Measurements from ENCODE around the gene CFAP65. TPM values are rescaled to one million over a fixed set of nuclear protein-coding genes. Genes with fewer than 3 reads are reported as not detected.

CFAP65 gene
- total RNA-seq, 8 experiments from 2014 or later: 0.46 to 6.3 (median 0.66) TPM

DNA sequence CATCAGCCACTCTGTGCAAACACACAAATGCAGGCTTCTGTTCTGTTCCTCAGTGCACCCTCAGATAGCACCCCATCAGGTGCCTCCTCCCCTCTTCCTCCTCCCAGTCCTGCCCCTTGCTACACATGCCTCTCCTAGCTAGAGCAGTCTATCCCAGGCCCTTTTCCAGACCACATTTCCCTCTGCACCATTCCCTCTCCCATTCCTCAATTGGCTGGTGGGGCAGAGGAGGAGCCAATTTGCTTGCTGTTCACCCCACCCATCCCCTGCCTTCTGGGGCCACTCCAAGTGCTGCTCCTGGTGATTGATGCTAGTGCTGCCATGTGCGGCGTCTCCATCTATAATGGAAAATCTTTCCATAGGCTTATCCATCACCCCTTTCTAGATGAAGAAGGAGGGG is 5.4 kb downstream of the CFAP65 start:
- no peak overlapping the region for H3K4me3 ChIP-seq
- in situ Hi-C loops (cut with MboI; ENCODE audit: low pct_unique_long_range_greater_than_20kb in 2 of 9, low sequenced_read_pairs in 9 of 9, unreplicated experiment in 9 of 9): no loop called here
- no peak overlapping the region for H3K27ac ChIP-seq
- peak in 1 of 8 experiments; percentile 20 for ATAC-seq (replicated peaks in 6 of 8)
- no peaks in the 10 kb centered on the region for H3K4me1 ChIP-seq (replicated peaks in 1 of 2)
- 29 to 74% (median 69%) methylated on average over 1 to 2 of the region's 2 CpGs; no CpG with 5 or more reads in 5 of the 10 experiments for WGBS, 10 experiments

GRCh38 chr2:219034823-219035222 is 6.5 kb downstream of the CFAP65 start:
- no peak for ATAC-seq (replicated peaks in 6 of 8)
- in situ Hi-C loops (cut with MboI; ENCODE audit: low pct_unique_long_range_greater_than_20kb in 2 of 9, low sequenced_read_pairs in 9 of 9, unreplicated experiment in 9 of 9): no loop called here
- no peak overlapping the region for H3K4me3 ChIP-seq
- WGBS, 10 experiments: 17 to 55% (median 34%) methylated on average over 2 to 6 of the region's 6 CpGs; no CpG with 5 or more reads in 1 of the 10 experiments
- H3K27ac ChIP-seq: no peak overlapping the region
- no peaks in the 10 kb centered on the region for H3K4me1 ChIP-seq (replicated peaks in 1 of 2)

DNA sequence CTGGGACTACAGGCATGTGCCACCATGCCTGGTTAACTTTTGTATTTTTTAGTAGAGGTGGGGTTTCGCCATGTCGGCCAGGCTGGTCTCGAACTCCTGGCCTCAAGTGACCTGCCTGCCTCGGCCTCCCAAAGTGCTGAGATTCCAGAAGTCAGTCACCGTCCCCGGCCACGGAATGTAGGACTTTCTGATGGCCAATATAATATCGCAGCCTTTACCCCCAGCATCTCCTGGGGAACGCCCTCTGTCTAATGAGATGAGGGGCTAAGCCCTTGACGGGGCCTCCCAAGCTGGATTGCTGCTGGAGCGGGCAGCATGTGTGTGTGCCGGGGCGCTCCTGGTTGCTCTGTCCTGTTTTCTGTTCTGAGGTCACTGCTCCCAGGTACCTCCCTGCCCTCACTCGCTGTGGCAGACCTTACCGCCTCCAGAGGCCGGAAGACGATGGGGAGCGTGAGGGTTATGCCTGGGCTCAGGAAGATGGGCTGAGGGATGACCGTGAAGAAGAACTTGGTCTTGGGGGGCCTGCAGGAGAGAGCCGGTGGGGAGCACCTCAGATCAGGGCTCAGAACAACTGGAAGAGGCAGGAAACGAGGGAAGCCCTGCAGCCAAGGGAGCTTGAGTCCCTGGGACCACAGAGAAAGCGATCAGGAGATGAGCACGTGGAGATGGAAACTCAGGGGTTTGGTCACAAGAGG is 9.1 kb downstream of the CFAP65 start:
- WGBS, 10 experiments: 14 to 93% (median 57%) methylated on average over 2 to 10 of the region's 23 CpGs; no CpG with 5 or more reads in 4 of the 10 experiments
- H3K4me3 ChIP-seq: no peak overlapping the region
- ATAC-seq (replicated peaks in 6 of 8): no peak
- H3K4me1 ChIP-seq (replicated peaks in 1 of 2): no peaks in the 10 kb centered on the region
- no peak overlapping the region for H3K27ac ChIP-seq
- in situ Hi-C loops (cut with MboI; ENCODE audit: low pct_unique_long_range_greater_than_20kb in 2 of 9, low sequenced_read_pairs in 9 of 9, unreplicated experiment in 9 of 9): no loop called here

DNA sequence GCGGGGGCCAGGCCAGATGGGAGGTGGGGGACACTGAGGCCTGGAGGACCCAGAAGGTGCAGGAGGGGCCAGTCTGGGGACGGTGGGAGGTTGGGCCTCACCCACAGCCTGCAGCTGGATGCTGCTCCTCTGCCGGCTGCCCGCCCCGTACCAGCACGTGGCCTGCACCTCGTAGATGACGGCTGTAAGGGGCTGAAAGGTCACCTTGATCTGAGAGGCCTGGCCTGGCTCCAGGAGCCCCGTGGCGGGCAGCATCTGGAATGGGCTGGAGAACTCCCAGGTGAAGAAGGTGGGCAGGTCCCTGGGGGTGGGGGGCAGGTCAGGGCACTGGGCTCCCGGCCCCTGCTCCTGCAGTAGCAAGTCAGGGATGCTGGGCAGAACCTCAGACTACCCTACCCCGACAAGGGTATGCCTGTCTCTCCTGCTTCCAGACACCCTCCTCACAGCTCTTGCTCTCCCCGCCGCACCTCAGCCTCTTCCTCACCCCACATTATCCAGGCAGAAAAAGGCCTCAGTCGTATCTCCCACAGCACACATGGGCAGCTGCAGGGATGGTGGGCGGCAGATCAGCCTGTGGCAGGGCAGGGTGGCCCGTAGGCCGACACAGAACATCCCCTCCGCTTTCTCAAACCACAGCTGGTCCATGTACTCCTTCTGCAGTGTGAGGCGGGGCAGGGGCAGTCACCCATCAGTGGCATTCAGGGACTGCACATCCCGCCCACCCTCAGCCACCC is 10.1 kb downstream of the CFAP65 start:
- ATAC-seq (replicated peaks in 6 of 8): no peak
- Histone ChIP-seq H3K27ac (no peak overlapping the region), H3K4me1 (replicated peaks in 1 of 2) (no peaks in the 10 kb centered on the region), H3K4me3 (no peak overlapping the region)
- 20 to 50% methylated on average over 1 of the region's 21 CpGs; no CpG with 5 or more reads in 8 of the 10 experiments for WGBS, 10 experiments
- in situ Hi-C loops (cut with MboI; ENCODE audit: low pct_unique_long_range_greater_than_20kb in 2 of 9, low sequenced_read_pairs in 9 of 9, unreplicated experiment in 9 of 9): no loop called here

DNA sequence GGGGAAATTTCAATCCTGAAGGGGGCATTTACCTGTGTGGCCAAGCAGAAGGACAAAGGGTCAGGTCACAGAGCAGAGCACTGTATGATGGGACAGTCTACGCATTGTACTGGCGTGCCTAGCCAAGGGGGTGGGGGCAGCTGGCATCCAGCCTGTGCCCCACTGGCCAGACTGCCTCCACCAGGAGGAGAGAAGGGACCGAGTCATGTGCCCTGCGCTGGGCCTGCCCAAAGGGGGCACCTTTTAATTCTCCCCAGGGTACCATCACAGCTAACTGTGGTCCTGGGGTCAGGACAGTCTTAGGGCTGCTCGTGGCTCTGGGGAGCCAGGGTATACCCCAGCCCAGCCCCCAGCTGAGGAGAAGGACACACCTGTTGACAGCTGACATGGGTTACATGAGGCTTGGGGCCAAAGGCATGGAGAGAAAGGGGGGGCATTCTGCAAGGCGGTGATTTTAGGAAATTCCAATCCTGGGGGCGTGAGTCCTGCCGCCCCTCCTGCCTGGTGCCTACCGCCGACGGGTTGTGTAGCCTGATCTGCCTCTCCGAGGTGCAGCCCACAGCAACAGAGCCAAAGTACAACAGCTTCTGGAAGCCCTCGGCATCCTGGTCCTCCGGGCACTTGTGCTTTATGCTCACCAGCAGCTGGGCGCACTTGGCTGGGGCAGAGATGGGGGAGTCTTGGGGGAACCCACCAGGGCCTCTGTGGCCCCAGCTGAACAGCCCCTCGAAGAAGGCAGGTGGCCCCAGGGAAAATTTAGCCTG is 11.0 kb downstream of the CFAP65 start:
- Histone ChIP-seq H3K27ac (no peak overlapping the region), H3K4me3 (no peak overlapping the region), H3K4me1 (replicated peaks in 1 of 2) (no peaks in the 10 kb centered on the region)
- WGBS, 10 experiments: 52 to 93% (median 55%) methylated on average over 2 to 7 of the region's 16 CpGs; no CpG with 5 or more reads in 7 of the 10 experiments
- in situ Hi-C loops (cut with MboI; ENCODE audit: low pct_unique_long_range_greater_than_20kb in 2 of 9, low sequenced_read_pairs in 9 of 9, unreplicated experiment in 9 of 9): no loop called here
- ATAC-seq (replicated peaks in 6 of 8): peak in 3 of 8 experiments; percentile 10 to 22 (median 16)

GRCh38 chr2:219029829-219030165 is 11.5 kb downstream of the CFAP65 start:
- H3K4me3 ChIP-seq: no peak overlapping the region
- ATAC-seq (replicated peaks in 6 of 8): peak; percentile 89 to 99 (median 94)
- 0 to 100% (median 42%) methylated on average over 1 to 4 of the region's 9 CpGs; no CpG with 5 or more reads in 2 of the 10 experiments for WGBS, 10 experiments
- H3K27ac ChIP-seq: no peak overlapping the region
- in situ Hi-C loops (cut with MboI; ENCODE audit: low pct_unique_long_range_greater_than_20kb in 2 of 9, low sequenced_read_pairs in 9 of 9, unreplicated experiment in 9 of 9): loop anchor here in 1 of 9 experiments (10.0 kb wide), 1 partner anchor 125 kb away; no protein-coding TSS in a partner anchor
- H3K4me1 ChIP-seq (replicated peaks in 1 of 2): no peaks in the 10 kb centered on the region

DNA sequence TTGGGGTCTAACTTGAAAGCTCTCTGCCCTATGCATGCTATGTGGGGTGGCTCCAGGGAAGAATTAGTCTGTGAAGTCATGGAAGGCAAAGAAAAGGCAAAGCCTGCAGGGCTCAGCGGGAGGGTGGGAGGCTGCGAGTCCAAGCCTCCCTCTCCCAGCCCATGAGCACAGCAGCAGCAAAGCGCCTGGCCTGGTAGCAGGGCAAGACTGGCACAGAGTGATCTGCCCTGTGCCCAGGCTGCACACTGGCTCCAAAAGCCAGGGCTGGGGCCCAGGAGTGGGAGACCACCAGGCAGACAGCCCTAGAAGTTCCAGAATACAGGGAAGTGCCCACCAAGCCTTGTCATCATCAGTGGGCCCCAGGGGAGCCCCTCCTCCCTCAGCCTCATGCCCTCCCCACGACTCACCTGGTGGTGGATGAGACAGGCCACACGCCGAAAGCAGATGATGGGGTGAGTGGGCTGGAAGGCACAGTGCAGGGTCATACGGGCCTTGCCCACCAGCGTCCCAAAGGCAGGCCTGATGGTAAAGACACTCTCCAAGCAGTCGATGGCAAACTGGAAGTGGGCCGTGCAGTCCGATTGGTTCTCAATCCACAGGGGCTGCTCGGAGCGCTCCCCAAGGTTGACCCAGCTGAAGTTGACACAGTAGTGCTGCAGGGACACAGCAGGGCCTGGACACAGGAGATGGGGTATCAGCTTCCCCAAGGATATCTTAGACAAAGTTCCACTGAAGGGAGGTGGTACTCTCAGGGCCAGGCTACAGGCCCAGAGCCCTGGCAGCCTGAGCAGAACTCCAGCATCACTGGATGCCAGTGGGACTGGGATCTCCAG is 12.1 kb downstream of the CFAP65 start:
- Histone ChIP-seq H3K4me1 (replicated peaks in 1 of 2) (no peaks in the 10 kb centered on the region), H3K4me3 (no peak overlapping the region), H3K27ac (no peak overlapping the region)
- in situ Hi-C loops (cut with MboI; ENCODE audit: low pct_unique_long_range_greater_than_20kb in 2 of 9, low sequenced_read_pairs in 9 of 9, unreplicated experiment in 9 of 9): loop anchor here in 1 of 9 experiments (10.0 kb wide), 1 partner anchor 126 kb away; no protein-coding TSS in a partner anchor
- WGBS, 10 experiments: 19 to 51% (median 32%) methylated on average over 2 to 4 of the region's 13 CpGs; no CpG with 5 or more reads in 6 of the 10 experiments
- peak in 3 of 8 experiments; percentile 8 to 35 (median 24) for ATAC-seq (replicated peaks in 6 of 8)

GRCh38 chr2:219028141-219028540 is 13.2 kb downstream of the CFAP65 start:
- in situ Hi-C loops (cut with MboI; ENCODE audit: low pct_unique_long_range_greater_than_20kb in 2 of 9, low sequenced_read_pairs in 9 of 9, unreplicated experiment in 9 of 9): loop anchor here in 1 of 9 experiments (10.0 kb wide), 1 partner anchor 127 kb away; no protein-coding TSS in a partner anchor
- no peak for ATAC-seq (replicated peaks in 6 of 8)
- no peak overlapping the region for H3K4me3 ChIP-seq
- no peak overlapping the region for H3K27ac ChIP-seq
- H3K4me1 ChIP-seq (replicated peaks in 1 of 2): no peaks in the 10 kb centered on the region
- 0 to 73% (median 47%) methylated on average over 1 to 3 of the region's 5 CpGs; no CpG with 5 or more reads in 7 of the 10 experiments for WGBS, 10 experiments

DNA sequence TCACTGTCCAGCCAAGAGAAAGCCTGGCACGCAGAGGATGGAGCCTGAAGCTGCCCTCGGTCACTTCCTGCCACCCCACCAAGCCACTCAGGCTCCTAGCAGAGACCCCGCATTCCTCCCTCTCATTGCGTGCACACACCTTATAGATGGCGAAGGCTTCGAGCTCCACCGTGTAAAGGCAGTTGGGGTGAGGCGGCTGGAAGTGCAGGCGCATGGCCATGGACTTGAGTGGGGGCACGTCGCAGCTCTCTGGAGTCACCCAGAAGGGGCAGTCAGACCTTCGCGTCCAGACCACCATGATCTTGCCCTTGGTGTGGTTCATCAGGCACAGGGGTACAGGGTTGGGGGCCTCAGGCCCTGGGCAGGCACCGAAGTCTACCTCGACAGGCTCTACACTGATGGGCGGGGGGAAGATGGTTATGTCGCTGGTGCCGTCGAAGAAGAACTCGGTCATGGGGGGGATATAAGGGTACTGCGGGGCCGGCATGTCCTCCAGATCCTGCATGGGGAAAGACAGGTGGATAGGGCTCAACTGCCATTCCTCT is 13.7 kb downstream of the CFAP65 start:
- in situ Hi-C loops (cut with MboI; ENCODE audit: low pct_unique_long_range_greater_than_20kb in 2 of 9, low sequenced_read_pairs in 9 of 9, unreplicated experiment in 9 of 9): loop anchor here in 1 of 9 experiments (10.0 kb wide), 1 partner anchor 127 kb away; no protein-coding TSS in a partner anchor
- no peak overlapping the region for H3K4me3 ChIP-seq
- WGBS, 10 experiments: 54 to 100% (median 82%) methylated on average over 2 to 5 of the region's 22 CpGs; no CpG with 5 or more reads in 5 of the 10 experiments
- no peak overlapping the region for H3K27ac ChIP-seq
- H3K4me1 ChIP-seq (replicated peaks in 1 of 2): no peaks in the 10 kb centered on the region
- no peak for ATAC-seq (replicated peaks in 6 of 8)

GRCh38 chr2:219026946-219027345 is 14.4 kb downstream of the CFAP65 start:
- no peak for ATAC-seq (replicated peaks in 6 of 8)
- Histone ChIP-seq H3K4me1 (replicated peaks in 1 of 2) (no peaks in the 10 kb centered on the region), H3K4me3 (no peak overlapping the region), H3K27ac (no peak overlapping the region)
- in situ Hi-C loops (cut with MboI; ENCODE audit: low pct_unique_long_range_greater_than_20kb in 2 of 9, low sequenced_read_pairs in 9 of 9, unreplicated experiment in 9 of 9): loop anchor here in 1 of 9 experiments (10.0 kb wide), 1 partner anchor 128 kb away; no protein-coding TSS in a partner anchor
- 24 to 100% (median 75%) methylated on average over 1 to 4 of the region's 7 CpGs; no CpG with 5 or more reads in 6 of the 10 experiments for WGBS, 10 experiments

DNA sequence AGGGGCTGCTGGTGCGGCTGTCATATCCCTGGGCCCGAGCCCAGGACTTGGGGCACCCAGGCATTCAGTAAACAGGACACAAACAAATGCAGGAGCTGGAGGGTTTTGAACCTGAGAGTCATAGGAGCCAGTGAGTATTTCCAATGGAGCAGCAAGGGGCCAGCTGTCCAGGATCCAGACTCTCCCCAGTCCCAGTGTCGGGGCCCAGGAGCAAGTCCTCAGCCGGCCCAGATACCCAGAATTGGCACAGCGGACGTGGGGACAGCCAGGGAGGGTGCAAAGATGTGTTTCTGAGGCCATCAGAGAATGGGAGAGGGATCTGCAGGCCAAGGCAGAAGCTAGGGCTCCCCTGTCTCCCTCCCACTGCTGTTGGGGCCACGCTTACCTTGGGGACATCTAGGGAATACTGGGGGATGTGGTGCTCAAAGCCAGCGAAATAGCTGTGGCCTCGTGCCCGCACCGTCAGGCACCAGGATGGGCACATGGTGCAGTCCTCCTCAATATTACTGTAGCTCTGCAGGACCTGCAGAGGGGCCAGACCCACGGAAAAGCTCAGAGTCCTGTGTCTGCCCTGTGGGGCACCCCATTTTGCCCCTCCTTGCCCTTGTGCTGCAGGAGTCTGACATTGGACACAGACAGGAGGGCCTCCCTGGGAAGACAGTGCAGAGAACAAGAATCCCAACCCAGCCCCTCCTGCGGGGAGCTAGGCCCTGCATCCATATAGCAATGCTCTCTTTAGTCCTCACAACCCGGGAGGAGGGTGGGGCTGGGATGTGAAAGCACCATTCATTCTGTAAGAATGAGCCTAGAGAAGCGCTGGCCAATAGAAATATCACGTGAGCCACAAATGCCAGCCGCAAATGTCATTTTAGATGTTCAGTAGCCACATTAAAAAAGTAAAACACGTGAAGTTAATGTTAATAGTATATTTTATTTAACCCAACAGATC is 15.4 kb downstream of the CFAP65 start:
- in situ Hi-C loops (cut with MboI; ENCODE audit: low pct_unique_long_range_greater_than_20kb in 2 of 9, low sequenced_read_pairs in 9 of 9, unreplicated experiment in 9 of 9): loop anchor here in 1 of 9 experiments (10.0 kb wide), 1 partner anchor 129 kb away; no protein-coding TSS in a partner anchor

More for the DNA sequence above, 15.4 kb downstream of the CFAP65 start:
- H3K4me3 ChIP-seq: no peak overlapping the region
- 6 to 71% (median 48%) methylated on average over 1 to 7 of the region's 18 CpGs; no CpG with 5 or more reads in 2 of the 10 experiments for WGBS, 10 experiments
- H3K27ac ChIP-seq: no peak overlapping the region
- no peaks in the 10 kb centered on the region for H3K4me1 ChIP-seq (replicated peaks in 1 of 2)
- ATAC-seq (replicated peaks in 6 of 8): peak in 2 of 8 experiments; percentile 25 to 30
